Adipocyte (in vitro differentiated cells): Measurements from ENCODE around the gene CASKIN2.
"Not testable (repeated sequence)": the region's sequence is repeated elsewhere in the genome, so short reads cannot be mapped to it uniquely, and the experiment has no call there.

Experiments used
- DNase-seq: peaks from one replicate; pipeline ENCODE4 v3.0.0-alpha.2; 2015; ENCODE audit warnings: low read depth
- H3K27me3 ChIP-seq: replicated peaks from 2 replicates; pipeline ENCODE4 v1.7.0; 2013; ENCODE audit warnings: mild to moderate bottlenecking, low read length, moderate library complexity; ENCODE audit not compliant: control insufficient read depth, insufficient read depth
- H3K36me3 ChIP-seq: 2 replicates; pipeline ENCODE4 v1.7.0; 2013; ENCODE audit warnings: low read length, mild to moderate bottlenecking, moderate library complexity; ENCODE audit not compliant: control insufficient read depth, insufficient read depth, severe bottlenecking
- H3K4me1 ChIP-seq: 2 replicates; pipeline ENCODE4 v1.7.0; 2013; ENCODE audit warnings: mild to moderate bottlenecking, low read length, moderate library complexity; ENCODE audit not compliant: control insufficient read depth, insufficient read depth
- H3K4me3 ChIP-seq: 2 replicates; pipeline ENCODE4 v1.7.0; 2013; ENCODE audit warnings: mild to moderate bottlenecking, low read length, moderate library complexity
- H3K9ac ChIP-seq: 2 replicates; pipeline ENCODE4 v1.7.0; 2013; ENCODE audit warnings: mild to moderate bottlenecking, low read length, moderate library complexity
- H3K9me3 ChIP-seq: 2 replicates; pipeline ENCODE4 v1.7.0; 2013; ENCODE audit warnings: mild to moderate bottlenecking, low read length, moderate library complexity; ENCODE audit not compliant: control insufficient read depth

CASKIN2 gene

DNA sequence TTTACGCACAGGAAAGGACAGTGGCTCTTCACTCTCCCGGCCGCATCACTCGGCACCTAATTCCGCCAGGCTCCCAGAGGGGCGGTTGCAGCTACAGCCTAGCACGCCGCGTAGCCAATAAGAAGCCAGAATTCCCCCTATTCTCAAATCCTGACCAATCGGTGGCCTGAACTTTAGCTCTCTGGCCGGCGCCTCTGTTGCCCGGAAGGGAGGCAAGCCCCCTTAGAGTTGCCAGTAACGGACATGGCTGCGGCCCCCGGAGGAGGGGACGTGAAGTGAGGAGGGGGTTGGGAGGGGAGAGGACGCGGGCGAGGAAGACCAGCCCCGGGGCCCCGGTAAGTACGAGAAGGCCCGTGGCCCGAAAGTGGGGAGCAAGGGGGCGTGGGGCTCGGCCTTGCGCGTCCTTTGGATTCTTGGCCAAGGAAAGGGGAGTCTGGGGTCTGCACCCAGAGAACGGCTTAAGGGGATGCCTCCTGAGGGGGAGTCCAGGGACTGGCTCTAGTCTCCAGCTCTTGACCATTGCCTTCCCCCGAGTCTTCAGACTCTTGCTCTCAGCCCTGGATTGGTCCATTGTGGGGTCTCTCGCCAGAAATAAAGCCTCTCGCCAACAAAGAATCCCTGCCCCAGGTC, 58.8 kb downstream of the CASKIN2 start, which contains the start of gene TMEM94:
TSS of gene TMEM94 (plus strand) at position 219 of the 630 bp plus-strand sequence. CDS start 15,271 bp downstream, outside the sequence.
- H3K4me3 ChIP-seq: peak within 1 kb of the TSS; percentile 95
- peaks cover 32% of the 10 kb centered on the region for H3K4me1 ChIP-seq
- H3K36me3 ChIP-seq: no peaks in the 10 kb centered on the region
- peak within 1 kb of the TSS; percentile 97 for H3K9ac ChIP-seq
- peak; percentile 100 for DNase-seq
- no peaks in the 10 kb centered on the region for H3K27me3 ChIP-seq
- H3K9me3 ChIP-seq: no peaks in the 10 kb centered on the region

DNA sequence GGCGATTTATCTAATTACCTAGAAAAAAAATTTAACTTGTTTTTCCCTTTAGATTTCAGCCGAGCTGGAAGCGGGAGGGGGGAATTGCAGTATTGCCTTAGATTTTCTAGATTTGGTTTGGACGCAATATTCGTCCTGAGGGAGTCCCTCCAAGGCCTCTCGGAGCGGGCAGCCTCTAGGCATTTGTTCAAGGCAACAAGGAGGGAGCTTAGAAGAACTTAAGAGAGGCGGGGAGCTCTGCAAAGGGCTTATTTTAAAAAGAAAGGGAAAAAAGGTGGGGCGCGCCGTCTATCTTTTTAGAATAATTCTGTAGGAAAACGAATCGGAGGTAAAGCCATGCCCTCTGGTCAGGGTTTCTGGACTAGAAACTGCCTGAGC, 59.3 kb downstream of the CASKIN2 start:
- peak overlapping the region; percentile 95 for H3K4me3 ChIP-seq

DNA sequence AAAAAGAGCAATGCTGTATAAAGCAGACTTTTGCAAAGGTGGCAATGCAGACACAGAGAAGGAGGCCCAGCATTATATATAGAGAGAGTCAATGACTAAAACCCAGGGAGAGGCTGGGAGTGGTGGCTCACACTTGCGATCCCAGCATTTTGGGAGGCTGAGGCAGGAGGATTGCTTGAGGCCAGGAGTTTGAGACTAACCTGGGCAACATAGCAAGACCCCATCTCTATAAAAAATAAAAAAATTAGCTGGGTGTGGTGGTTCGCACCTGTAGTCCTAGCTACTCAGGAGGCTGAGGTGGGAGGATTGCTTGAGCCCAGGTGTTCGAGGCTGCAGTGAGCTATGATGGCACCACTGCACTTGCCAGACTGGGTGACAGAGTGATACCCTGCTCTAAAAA, 60.7 kb downstream of the CASKIN2 start:
- H3K9ac ChIP-seq, H3K9me3 ChIP-seq, H3K36me3 ChIP-seq, H3K27me3 ChIP-seq, H3K4me3 ChIP-seq, DNase-seq: not testable (repeated sequence)
- H3K4me1 ChIP-seq: peaks cover 21% of the 10 kb centered on the region

More for the DNA sequence above, 59.3 kb downstream of the CASKIN2 start:
- Histone ChIP-seq H3K9me3 (no peaks in the 10 kb centered on the region), H3K9ac (peak overlapping the region; percentile 97), H3K27me3 (no peaks in the 10 kb centered on the region), H3K4me1 (peaks cover 32% of the 10 kb centered on the region), H3K36me3 (no peaks in the 10 kb centered on the region)
- no peak for DNase-seq

DNA sequence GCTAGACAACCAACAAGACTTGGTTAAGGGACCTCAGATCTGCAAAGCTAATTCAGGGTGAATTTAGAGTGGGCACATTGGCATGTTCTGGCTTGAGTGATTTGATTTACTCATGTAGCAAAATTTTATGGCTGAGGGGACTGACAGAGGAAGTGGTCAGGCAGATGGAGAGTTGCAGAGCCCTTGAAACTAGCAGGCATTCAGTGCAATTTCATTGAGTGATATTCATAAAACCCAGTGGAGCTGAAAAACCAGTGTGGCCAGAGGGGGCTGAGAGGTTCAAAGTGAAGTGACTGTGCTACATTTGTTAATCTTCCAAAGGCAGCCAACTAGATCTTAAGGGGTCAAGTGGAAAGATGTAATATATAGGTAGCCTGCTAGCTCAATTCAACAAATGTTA, 61.1 kb downstream of the CASKIN2 start:
- Histone ChIP-seq H3K4me3 (no peak overlapping the region), H3K27me3 (no peaks in the 10 kb centered on the region), H3K9me3 (no peaks in the 10 kb centered on the region), H3K9ac (no peak overlapping the region), H3K4me1 (peaks cover 16% of the 10 kb centered on the region), H3K36me3 (no peaks in the 10 kb centered on the region)
- DNase-seq: no peak

DNA sequence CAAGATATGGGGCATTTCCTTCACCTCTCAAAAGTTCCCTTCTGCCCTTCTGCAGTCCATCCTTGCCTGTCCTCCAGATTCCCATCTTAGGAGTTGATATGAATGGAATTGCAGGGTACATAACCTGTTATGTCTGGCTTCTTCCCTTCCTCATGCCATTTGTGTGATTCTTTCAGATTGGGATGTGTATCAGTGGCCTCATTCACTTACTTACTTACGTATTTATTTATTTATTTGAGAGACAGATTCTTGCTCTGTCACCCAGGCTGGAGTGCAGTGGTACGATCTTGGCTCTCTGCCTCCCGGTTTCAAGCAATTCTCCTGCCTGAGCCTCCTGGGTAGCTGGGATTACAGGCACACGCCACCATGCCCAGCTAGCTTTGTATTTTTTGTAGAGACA, 65.1 kb downstream of the CASKIN2 start:
- DNase-seq: no peak
- Histone ChIP-seq H3K4me3 (no peak overlapping the region), H3K9ac (no peak overlapping the region), H3K36me3 (no peaks in the 10 kb centered on the region), H3K27me3 (no peaks in the 10 kb centered on the region), H3K9me3 (no peaks in the 10 kb centered on the region), H3K4me1 (peaks cover under 1% of the 10 kb centered on the region)
